IMR-90 (cell line): ENCODE data around the gene C16orf87.

Experiments
- BHLHE40 ChIP-seq: fragments of 150-350 bp; IDR thresholded peaks from 2 replicates; pipeline ENCODE4 v1.6.1; 2016; ENCODE audit warnings: mild to moderate bottlenecking, low read depth, low read length
- CEBPB ChIP-seq: IDR thresholded peaks from 2 replicates; pipeline ENCODE4 v1.6.1; 2012; ENCODE audit warnings: low read depth, low read length, improper control_type of control experiment
- CHD1 ChIP-seq: IDR thresholded peaks from 2 replicates; pipeline ENCODE4 v1.6.1; 2012; ENCODE audit warnings: low read depth, low read length, improper control_type of control experiment
- MAFK ChIP-seq: IDR thresholded peaks from 2 replicates; pipeline ENCODE4 v1.6.1; 2012; ENCODE audit warnings: low read depth, low read length, improper control_type of control experiment
- MXI1 ChIP-seq: IDR thresholded peaks from 2 replicates; pipeline ENCODE4 v1.6.1; 2012; ENCODE audit warnings: low read depth, mild to moderate bottlenecking, low read length, moderate library complexity, borderline replicate concordance
- POLR2A ChIP-seq: IDR thresholded peaks from 2 replicates; pipeline ENCODE4 v1.6.1; 2012; ENCODE audit warnings: mild to moderate bottlenecking, low read depth, low read length
- RAD21 ChIP-seq: IDR thresholded peaks from 2 replicates; pipeline ENCODE4 v1.6.1; 2012; ENCODE audit warnings: low read length, improper control_type of control experiment
- TF ChIP-seq, protein P1 (sequence below): conservative IDR thresholded peaks from 2 replicates; pipeline ENCODE4 v1.5.1; 2012; ENCODE audit warnings: mild to moderate bottlenecking, low read depth, low read length, improper control_type of control experiment
- TF ChIP-seq, protein P2 (sequence below): fragments of 150-350 bp; IDR thresholded peaks from 2 replicates; pipeline ENCODE4 v1.6.1; 2017; ENCODE audit warnings: mild to moderate bottlenecking, antibody characterized with exemption, low read length, low read depth

DNA sequence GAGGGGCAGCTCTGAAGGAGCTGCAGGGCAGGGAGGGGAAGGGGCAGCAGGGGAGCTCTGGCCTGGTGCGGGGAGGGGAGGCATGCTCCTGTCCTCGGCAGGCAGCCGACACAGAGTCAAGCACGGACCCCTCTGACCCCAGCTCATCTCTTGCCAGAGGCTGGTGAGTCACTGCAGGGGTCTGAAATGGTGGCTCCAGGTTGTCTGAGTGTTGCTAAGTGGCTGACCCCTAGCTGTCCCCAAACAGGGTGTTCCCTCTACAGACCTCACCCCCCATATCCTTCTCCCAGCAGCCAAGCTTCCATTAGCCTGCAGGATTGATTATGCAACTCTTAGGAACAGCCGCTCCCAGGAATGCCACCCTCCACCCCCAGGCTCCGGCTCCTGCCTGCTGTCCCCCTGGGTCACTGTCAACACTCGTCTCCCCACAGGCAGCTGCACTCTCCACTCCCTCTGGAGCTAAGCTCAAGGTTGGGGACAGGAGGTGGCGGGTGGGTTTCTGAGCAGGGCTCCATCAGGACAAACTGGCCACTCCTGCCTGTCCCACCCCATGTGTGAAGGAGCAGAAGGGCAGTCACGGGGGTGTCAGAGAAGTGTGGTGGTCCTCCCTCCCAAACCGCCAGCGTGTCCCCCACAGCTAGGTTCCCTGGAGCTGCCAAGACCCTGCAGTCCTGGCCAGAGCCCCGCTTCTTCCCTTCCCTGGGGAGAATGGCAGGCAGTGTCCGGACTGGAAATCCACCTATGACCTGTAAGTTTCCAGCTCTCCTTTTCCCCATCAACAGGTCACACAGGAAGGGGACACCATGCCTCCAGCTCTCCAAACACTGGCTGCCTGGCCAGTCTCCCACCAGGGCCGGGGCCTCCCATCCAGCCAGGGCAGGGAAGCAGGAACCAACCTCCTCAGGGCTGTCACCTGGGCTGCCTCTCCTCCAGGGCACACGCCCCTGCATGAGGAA, 83.9 kb downstream of the C16orf87 start:
- TF ChIP-seq, protein P1, sequence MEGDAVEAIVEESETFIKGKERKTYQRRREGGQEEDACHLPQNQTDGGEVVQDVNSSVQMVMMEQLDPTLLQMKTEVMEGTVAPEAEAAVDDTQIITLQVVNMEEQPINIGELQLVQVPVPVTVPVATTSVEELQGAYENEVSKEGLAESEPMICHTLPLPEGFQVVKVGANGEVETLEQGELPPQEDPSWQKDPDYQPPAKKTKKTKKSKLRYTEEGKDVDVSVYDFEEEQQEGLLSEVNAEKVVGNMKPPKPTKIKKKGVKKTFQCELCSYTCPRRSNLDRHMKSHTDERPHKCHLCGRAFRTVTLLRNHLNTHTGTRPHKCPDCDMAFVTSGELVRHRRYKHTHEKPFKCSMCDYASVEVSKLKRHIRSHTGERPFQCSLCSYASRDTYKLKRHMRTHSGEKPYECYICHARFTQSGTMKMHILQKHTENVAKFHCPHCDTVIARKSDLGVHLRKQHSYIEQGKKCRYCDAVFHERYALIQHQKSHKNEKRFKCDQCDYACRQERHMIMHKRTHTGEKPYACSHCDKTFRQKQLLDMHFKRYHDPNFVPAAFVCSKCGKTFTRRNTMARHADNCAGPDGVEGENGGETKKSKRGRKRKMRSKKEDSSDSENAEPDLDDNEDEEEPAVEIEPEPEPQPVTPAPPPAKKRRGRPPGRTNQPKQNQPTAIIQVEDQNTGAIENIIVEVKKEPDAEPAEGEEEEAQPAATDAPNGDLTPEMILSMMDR: no peak
- TF ChIP-seq CEBPB (peak; percentile 51), CHD1 (no peak), BHLHE40 (no peak), POLR2A (no peak), MAFK (no peak), MXI1 (no peak), RAD21 (no peak)
- TF ChIP-seq, protein P2, sequence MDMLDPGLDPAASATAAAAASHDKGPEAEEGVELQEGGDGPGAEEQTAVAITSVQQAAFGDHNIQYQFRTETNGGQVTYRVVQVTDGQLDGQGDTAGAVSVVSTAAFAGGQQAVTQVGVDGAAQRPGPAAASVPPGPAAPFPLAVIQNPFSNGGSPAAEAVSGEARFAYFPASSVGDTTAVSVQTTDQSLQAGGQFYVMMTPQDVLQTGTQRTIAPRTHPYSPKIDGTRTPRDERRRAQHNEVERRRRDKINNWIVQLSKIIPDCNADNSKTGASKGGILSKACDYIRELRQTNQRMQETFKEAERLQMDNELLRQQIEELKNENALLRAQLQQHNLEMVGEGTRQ: no peak
